ENCODE data around the gene CCNYL1.

The CCNYL1 gene

DNA sequence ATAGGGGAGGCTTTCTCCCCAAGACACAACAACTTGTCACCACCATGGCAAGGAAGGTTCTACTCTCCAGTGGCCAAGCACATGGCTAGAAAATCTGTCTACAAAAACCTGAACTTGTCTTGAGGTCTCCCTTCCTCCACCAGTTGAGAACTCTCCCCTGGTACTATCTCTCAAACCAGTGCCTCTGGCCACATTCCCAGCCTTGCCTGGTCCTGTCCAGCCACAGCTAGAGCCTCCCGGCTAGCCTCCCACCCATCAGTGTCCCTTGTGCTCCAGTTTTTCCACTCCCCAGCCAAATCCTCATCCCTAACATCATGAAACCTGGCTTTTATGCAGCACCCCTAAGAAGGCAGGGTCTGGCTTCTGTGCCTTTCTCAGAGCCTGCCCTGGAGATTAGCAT is 79.5 kb downstream of the CCNYL1 start:
- no peak overlapping the region for H3K27ac ChIP-seq
- TF ChIP-seq, protein P1, sequence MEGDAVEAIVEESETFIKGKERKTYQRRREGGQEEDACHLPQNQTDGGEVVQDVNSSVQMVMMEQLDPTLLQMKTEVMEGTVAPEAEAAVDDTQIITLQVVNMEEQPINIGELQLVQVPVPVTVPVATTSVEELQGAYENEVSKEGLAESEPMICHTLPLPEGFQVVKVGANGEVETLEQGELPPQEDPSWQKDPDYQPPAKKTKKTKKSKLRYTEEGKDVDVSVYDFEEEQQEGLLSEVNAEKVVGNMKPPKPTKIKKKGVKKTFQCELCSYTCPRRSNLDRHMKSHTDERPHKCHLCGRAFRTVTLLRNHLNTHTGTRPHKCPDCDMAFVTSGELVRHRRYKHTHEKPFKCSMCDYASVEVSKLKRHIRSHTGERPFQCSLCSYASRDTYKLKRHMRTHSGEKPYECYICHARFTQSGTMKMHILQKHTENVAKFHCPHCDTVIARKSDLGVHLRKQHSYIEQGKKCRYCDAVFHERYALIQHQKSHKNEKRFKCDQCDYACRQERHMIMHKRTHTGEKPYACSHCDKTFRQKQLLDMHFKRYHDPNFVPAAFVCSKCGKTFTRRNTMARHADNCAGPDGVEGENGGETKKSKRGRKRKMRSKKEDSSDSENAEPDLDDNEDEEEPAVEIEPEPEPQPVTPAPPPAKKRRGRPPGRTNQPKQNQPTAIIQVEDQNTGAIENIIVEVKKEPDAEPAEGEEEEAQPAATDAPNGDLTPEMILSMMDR (conservative IDR thresholded peaks at IDR 0.05) = no peak
- no peak for TF ChIP-seq ZFX (IDR thresholded peaks at IDR 0.05)

DNA sequence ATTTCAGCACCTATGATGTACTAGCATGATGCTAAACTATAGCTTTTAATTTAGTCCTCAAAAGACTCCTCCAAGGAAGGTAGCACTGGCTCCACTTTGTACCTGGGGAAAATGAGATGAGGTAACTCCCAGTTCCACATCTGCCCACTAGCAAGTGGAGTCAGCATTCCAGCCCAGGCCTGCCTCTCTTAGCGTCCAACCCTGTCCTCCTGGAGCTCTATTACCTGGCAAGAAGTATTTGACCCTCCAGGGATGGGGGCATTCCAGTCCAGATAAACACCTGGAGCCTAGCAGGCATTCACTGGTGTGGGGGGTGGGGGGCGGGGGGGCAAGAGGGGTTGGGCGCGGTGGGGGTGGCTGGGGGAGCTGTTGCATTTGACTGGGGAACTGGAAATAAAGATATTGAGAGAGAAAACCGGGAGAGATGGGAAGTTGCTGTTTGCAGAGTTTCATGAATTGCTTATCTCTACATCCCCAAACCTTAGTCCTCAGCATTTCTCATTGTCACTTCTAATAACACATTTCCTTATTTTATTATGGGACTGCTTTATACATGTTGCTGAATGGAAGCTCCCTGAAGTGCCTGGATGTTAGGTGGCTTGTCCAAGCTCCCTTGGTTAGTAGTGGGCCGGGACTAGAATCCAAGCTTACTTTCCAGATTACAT is 80.3 kb downstream of the CCNYL1 start:
- no peak overlapping the region for H3K27ac ChIP-seq
- no peak for TF ChIP-seq ZFX (IDR thresholded peaks at IDR 0.05)
- TF ChIP-seq, protein P1 (conservative IDR thresholded peaks at IDR 0.05) = no peak

DNA sequence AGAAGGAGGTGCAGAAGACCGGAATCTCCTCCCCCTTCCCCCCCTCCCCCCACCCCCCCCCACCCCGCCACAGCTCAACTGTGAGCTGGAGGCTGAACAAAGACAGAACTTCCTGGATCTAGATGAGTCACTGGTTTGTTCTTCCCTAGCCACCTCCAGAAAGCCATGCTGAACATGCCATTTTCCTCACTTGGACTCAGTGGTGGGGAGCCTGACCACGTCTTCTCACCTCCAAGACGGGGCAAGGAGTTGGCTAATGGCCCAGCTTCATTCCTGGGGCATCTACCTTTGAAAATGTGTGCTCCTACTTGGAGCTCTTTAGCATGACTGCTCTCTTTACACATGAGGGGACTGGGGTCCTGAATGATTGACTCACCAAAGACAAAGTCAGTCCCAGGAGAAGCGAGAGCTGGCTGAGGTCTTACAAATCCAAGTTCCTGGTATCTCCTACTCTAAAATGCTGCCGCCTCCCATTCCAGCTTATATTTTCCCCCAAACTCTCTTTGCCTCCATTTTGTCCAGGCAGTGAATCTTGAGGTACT is 80.9 kb downstream of the CCNYL1 start:
- TF ChIP-seq ZFX (IDR thresholded peaks at IDR 0.05) = no peak
- TF ChIP-seq, protein P1 (conservative IDR thresholded peaks at IDR 0.05) = no peak
- no peak overlapping the region; the same call in 1 of the 2 replicates for H3K27ac ChIP-seq

DNA sequence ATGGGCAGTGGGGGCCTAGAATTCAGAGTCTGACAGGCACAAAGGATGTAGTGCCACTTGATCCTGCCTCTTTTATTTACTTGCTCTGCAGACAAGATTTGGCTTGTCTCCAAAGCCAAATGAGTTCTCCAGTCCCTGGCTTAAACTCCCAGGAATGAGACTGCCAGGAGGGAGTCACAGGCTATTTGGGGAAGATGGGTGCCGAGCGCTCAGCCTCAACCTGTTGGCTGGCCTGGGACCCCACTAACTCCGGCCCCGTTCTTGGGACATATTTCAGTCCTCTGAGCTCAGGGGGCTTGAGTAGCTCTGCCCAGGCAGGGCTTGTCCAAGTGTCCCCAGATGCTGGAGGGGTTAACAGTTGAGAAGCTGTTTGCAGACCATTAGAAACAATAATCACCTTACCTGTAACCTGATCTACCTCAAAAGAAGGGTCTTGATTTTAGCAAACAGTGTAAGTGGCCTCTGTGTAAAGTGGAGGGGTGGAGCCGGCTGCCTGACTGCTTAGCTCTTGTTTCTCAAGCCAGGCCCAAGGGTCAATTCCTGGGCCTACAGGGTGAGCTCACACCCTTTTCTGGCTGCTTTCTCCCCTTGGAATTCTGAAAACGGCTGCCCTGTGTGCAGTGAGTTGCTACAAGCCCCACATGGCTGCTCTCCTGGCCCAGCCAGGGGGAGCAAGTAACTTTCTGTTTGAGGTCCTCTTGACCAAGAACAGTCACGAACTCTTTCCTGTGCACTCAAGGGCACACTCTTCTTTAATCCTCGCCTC is 85.3 kb downstream of the CCNYL1 start:
- H3K27ac ChIP-seq = no peak overlapping the region
- no peak for TF ChIP-seq ZFX (IDR thresholded peaks at IDR 0.05)
- TF ChIP-seq, protein P1 (conservative IDR thresholded peaks at IDR 0.05) = no peak

DNA sequence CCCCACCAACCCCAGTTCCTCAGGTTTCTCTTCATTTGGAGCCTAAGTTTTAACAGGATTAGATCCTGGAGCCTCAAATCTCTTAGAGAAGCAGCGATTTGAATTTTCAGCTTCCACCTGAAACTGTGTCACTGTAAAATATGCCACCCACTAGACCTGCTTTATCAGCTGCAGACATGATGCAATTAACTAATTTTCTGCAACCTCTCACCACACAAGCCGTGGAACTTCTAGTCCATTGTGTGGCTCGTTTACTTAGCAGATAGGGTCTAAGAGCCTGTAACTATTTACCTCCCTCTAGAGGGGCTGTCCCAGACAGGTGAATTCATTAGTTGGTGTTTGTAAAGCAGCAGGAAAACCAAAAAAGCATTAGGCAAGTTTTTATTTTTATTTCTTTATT is 89.8 kb downstream of the CCNYL1 start:
- H3K27ac ChIP-seq = no peak overlapping the region
- no peak for TF ChIP-seq ZFX (IDR thresholded peaks at IDR 0.05)
- TF ChIP-seq, protein P1 (conservative IDR thresholded peaks at IDR 0.05) = no peak

DNA sequence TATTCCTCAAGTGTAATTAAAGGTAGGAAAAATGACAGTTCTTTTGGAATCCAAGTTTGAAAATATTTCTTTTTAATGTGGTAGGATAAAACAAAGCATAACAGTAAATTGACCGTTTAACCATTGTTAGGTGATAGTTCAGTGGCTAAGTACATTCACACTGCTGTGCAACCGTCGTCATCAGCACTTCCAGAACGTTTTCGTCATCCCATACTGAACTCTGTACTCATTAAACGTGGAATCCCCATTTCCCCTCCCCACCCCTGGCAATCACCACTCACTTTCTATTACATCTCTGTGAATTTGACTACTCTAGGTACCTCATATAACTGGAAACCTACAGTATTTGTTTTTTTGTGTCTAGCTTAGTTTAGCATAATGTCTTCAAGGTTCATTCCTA is 91.2 kb downstream of the CCNYL1 start:
- no peak for TF ChIP-seq ZFX (IDR thresholded peaks at IDR 0.05)
- TF ChIP-seq, protein P1 (conservative IDR thresholded peaks at IDR 0.05) = no peak
- no peak overlapping the region for H3K27ac ChIP-seq

Data from C4-2B (cell line).